A549 (cell line): ENCODE measurements around the gene FCSK. TPM values are rescaled to one million over a fixed set of nuclear protein-coding genes. Genes with fewer than 3 reads are reported as not detected.
A peak's percentile ranks its signal among the peaks of the same experiment; 100 is the strongest.

Source experiments
- ATAC-seq, 2 experiments: fragments of 200-7000 bp in 1 of 2; fragments of >200 bp in 1 of 2; cut with Nextera tagmentation in 1 of 2; cut with Tn5 transposase in 1 of 2; 3 replicates each; pipeline versions ENCODE4 v1.8.0 to v1.9.1; 2018 to 2020; ENCODE audit warnings: mild to moderate bottlenecking in 1 of 2, moderate library complexity in 1 of 2
- CTCF ChIA-PET: fragments of 300-600 bp; sonication (Branson Sonifier 250); formaldehyde crosslinking; extraction: SDS; loops from one replicate; lab custom pipeline; 2021; ENCODE audit warnings: antibody characterized with exemption, inconsistent platforms; lab: Yijun Ruan, JAX
- POLR2A ChIA-PET: fragments of 350-600 bp; formaldehyde crosslinking; extraction: SDS; loops from one replicate; lab custom pipeline; 2021; ENCODE audit warnings: antibody characterized with exemption, inconsistent platforms; lab: Yijun Ruan, JAX
- DNase-seq, 2 experiments: peaks; one replicate each; pipeline versions ENCODE4 v3.0.0 to v3.0.0-alpha.2; 2011 to 2016; ENCODE audit warnings: low read depth in 1 of 2, low spot score in 1 of 2
- FAIRE-seq: peaks from 2 replicates; lab custom pipeline; 2011; peaks lifted over from hg19 to GRCh38; lab: Jason Lieb, UNC
- H3K27ac ChIP-seq, 2 experiments: fragments of >200 bp; sonication (Bioruptor Twin); formaldehyde crosslinking; 3 replicates each; pipeline ENCODE4 v1.5.1; 2016 to 2017
- H3K4me1 ChIP-seq: fragments of >200 bp; sonication (Bioruptor Twin); formaldehyde crosslinking; 3 replicates; pipeline ENCODE4 v1.6.1; 2016
- H3K4me2 ChIP-seq: fragments of >200 bp; sonication (Bioruptor Twin); formaldehyde crosslinking; 3 replicates; pipeline ENCODE4 v1.6.1; 2016
- H3K4me3 ChIP-seq: fragments of >200 bp; sonication (Bioruptor Twin); formaldehyde crosslinking; 3 replicates; pipeline ENCODE4 v1.5.1; 2016
- H3K9me3 ChIP-seq: fragments of >200 bp; sonication (Bioruptor Twin); formaldehyde crosslinking; 3 replicates; pipeline ENCODE4 v1.6.1; 2016
- BHLHE40 ChIP-seq: IDR thresholded peaks from 2 replicates; pipeline ENCODE4 v1.6.1; 2012; ENCODE audit warnings: low read depth, low read length, inconsistent platforms
- CBX8 ChIP-seq: fragments of 200-600 bp; sonication (generic); IDR thresholded peaks from 2 replicates; pipeline ENCODE4 v1.6.1; 2016
- CEBPB ChIP-seq, 2 experiments: fragments of >200 bp in 1 of 2; sonication (Bioruptor Twin) in 1 of 2; formaldehyde crosslinking in 1 of 2; IDR thresholded peaks; 2 replicates each; pipeline ENCODE4 v1.6.1; 2012 to 2016
- CHD2 ChIP-seq: fragments of 150-350 bp; IDR thresholded peaks from 2 replicates; pipeline ENCODE4 v1.6.1; 2014; ENCODE audit warnings: low read length; ENCODE audit not compliant: partially characterized antibody
- E2F6 ChIP-seq: IDR thresholded peaks from 2 replicates; pipeline ENCODE4 v1.6.1; 2012; ENCODE audit warnings: low read depth, borderline replicate concordance
- EHF ChIP-seq: fragments of 250-450 bp; sonication (Bioruptor Pico); IDR thresholded peaks from 2 replicates; pipeline ENCODE4 v1.5.0; 2020; ENCODE audit warnings: mild to moderate bottlenecking
- FOSB ChIP-seq: fragments of 250-450 bp; sonication (Bioruptor Pico); IDR thresholded peaks from 2 replicates; pipeline ENCODE4 v1.5.0; 2020; ENCODE audit warnings: mild to moderate bottlenecking, moderate library complexity
- FOXS1 ChIP-seq: fragments of 250-450 bp; sonication (Bioruptor Pico); IDR thresholded peaks from 2 replicates; pipeline ENCODE4 v1.5.0; 2020; ENCODE audit warnings: mild to moderate bottlenecking, moderate library complexity
- HEYL ChIP-seq: fragments of 250-450 bp; sonication (Bioruptor Pico); IDR thresholded peaks from 2 replicates; pipeline ENCODE4 v1.8.0; 2021; ENCODE audit warnings: mild to moderate bottlenecking, moderate library complexity
- HOXB13 ChIP-seq: fragments of 250-450 bp; sonication (Bioruptor Pico); IDR thresholded peaks from 2 replicates; pipeline ENCODE4 v1.5.0; 2020; ENCODE audit warnings: low read depth, mild to moderate bottlenecking, moderate library complexity
- JUNB ChIP-seq: fragments of >200 bp; sonication (Bioruptor Twin); formaldehyde crosslinking; IDR thresholded peaks from 2 replicates; pipeline ENCODE4 v1.6.1; 2016
- KDM1A ChIP-seq: fragments of 200-600 bp; sonication (generic); IDR thresholded peaks from 2 replicates; pipeline ENCODE4 v1.6.1; 2016; ENCODE audit warnings: low read depth, mild to moderate bottlenecking
- MAZ ChIP-seq: fragments of 150-350 bp; IDR thresholded peaks from 2 replicates; pipeline ENCODE4 v1.6.1; 2014; ENCODE audit warnings: antibody characterized with exemption, low read depth, low read length, borderline replicate concordance
- MYC ChIP-seq: IDR thresholded peaks from 2 replicates; pipeline ENCODE4 v1.6.1; 2012; ENCODE audit warnings: mild to moderate bottlenecking, inconsistent platforms, low read length, improper control_type of control experiment, borderline replicate concordance
- NR3C1 ChIP-seq: fragments of >200 bp; sonication (Bioruptor Twin); formaldehyde crosslinking; IDR thresholded peaks from 3 replicates; pipeline ENCODE4 v1.6.1; 2017
- PHF8 ChIP-seq: fragments of 200-600 bp; sonication (generic); IDR thresholded peaks from 2 replicates; pipeline ENCODE4 v1.6.1; 2016; ENCODE audit warnings: low read depth, mild to moderate bottlenecking, antibody characterized with exemption, moderate library complexity, borderline replicate concordance
- POLR2AphosphoS2 ChIP-seq: conservative IDR thresholded peaks from 2 replicates; pipeline ENCODE4 v1.6.1; 2012; ENCODE audit warnings: low read length, improper control_type of control experiment, inconsistent platforms
- RAD21 ChIP-seq, 2 experiments: fragments of >200 bp in 1 of 2; sonication (Bioruptor Twin) in 1 of 2; formaldehyde crosslinking in 1 of 2; IDR thresholded peaks in 1 of 2; conservative IDR thresholded peaks in 1 of 2; 2 replicates in 1 of 2; 3 replicates in 1 of 2; pipeline ENCODE4 v1.6.1; 2012 to 2018; ENCODE audit warnings: inconsistent platforms in 1 of 2
- RCOR1 ChIP-seq: fragments of 150-350 bp; IDR thresholded peaks from 2 replicates; pipeline ENCODE4 v1.6.1; 2014; ENCODE audit warnings: antibody characterized with exemption, low read length, low read depth
- SMC3 ChIP-seq: fragments of >200 bp; sonication (Bioruptor Twin); formaldehyde crosslinking; IDR thresholded peaks from 3 replicates; pipeline ENCODE4 v1.6.1; 2018; ENCODE audit warnings: inconsistent platforms
- TFCP2L1 ChIP-seq: fragments of 250-450 bp; sonication (Bioruptor Pico); IDR thresholded peaks from 2 replicates; pipeline ENCODE4 v1.5.0; 2021; ENCODE audit warnings: mild to moderate bottlenecking
- ZNF302 ChIP-seq: fragments of 250-450 bp; sonication (Bioruptor Pico); IDR thresholded peaks from 2 replicates; pipeline ENCODE4 v1.9.0; 2021; ENCODE audit warnings: inconsistent platforms, mild to moderate bottlenecking, moderate library complexity
- WGBS: methylation state at CpG from one replicate; pipeline ENCODE4 v1.1.6; 2017; ENCODE audit errors: missing lambda C conversion rate; 5-methylcytosine and 5-hydroxymethylcytosine counted together
- polyA plus RNA-seq, 4 experiments: library from polyadenylated mRNA; depleted of rRNA in 3 of 4; stranded (reverse); fragments of >200 nt; fragmentation: RNase III in 1 of 4; extraction: RNeasy Plus Mini Kit Qiagen cat#74134 plus additional on column Dnase treatment in 1 of 4; gene quantifications; 2 replicates in 3 of 4; 3 replicates in 1 of 4; pipeline ENCODE4 v1.2.3, GENCODE V29; 2011 to 2017
- TF ChIP-seq, protein P1 (sequence below): fragments of 200-600 bp; sonication (generic); IDR thresholded peaks from 2 replicates; pipeline ENCODE4 v1.6.1; 2016; ENCODE audit warnings: antibody characterized with exemption, mild to moderate bottlenecking, moderate library complexity
- TF ChIP-seq, protein P2 (sequence below): fragments of >200 bp; sonication (Bioruptor Twin); formaldehyde crosslinking; IDR thresholded peaks from 2 replicates; pipeline ENCODE4 v1.6.1; 2016

Gene FCSK
- polyA plus RNA-seq, 2 of the 4 experiments (the other 2 are of a cell fraction) = 5.7 to 6.8 TPM

DNA sequence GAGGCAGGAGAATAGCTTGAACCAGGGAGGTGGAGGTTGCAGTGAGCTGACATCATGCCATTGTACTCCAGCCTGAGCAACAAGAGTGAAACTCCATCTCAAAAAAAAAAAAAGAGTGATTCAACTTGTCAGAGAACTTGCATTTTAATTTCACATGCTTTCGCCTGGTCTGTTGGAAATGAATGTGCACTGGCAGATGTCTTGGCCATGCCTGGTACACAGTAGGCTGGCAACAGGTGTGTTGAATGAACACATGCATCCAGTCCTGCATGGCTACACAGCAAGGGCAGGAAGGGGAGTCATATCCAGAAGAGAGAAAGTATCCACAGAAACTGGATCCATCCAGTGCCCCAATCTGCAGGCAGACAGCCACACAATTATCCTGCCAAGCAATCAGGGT is 57.4 kb downstream of the FCSK start (continued):
- TF ChIP-seq E2F6 (no peak), BHLHE40 (no peak)

GRCh38 chr16:70512456-70512855 is 58.1 kb downstream of the FCSK start:
- H3K27ac ChIP-seq = peak overlapping the region in 1 of 2 experiments; percentile 44; a peak in 1 of 6 replicates
- POLR2A ChIA-PET = no interaction called here
- H3K4me3 ChIP-seq = no peak overlapping the region
- no peak overlapping the region for H3K4me2 ChIP-seq
- WGBS = 53% methylated on average over 5 of the region's 5 CpGs
- DNase-seq (peak in 1 of 2 experiments; percentile 33), FAIRE-seq (no peak), ATAC-seq (no peak; a peak in 1 of 6 replicates)
- H3K9me3 ChIP-seq = no peaks in the 10 kb centered on the region
- H3K4me1 ChIP-seq = peaks cover 6% of the 10 kb centered on the region; the same call in 1 of the 3 replicates
- TF ChIP-seq NR3C1 (no peak), CEBPB (IDR thresholded peaks at IDR 0.05) (no peak), TFCP2L1 (CRISPR knock-in tag) (no peak), KDM1A (no peak), FOSB (CRISPR knock-in tag) (no peak), RAD21 (conservative IDR thresholded peaks at IDR 0.05 in 1 of 2, IDR thresholded peaks at IDR 0.05 in 1 of 2) (no peak), MAZ (no peak), CBX8 (no peak), SMC3 (no peak), CHD2 (no peak), HEYL (CRISPR knock-in tag) (no peak), EHF (CRISPR knock-in tag) (no peak), JUNB (no peak)
- TF ChIP-seq, protein P1, sequence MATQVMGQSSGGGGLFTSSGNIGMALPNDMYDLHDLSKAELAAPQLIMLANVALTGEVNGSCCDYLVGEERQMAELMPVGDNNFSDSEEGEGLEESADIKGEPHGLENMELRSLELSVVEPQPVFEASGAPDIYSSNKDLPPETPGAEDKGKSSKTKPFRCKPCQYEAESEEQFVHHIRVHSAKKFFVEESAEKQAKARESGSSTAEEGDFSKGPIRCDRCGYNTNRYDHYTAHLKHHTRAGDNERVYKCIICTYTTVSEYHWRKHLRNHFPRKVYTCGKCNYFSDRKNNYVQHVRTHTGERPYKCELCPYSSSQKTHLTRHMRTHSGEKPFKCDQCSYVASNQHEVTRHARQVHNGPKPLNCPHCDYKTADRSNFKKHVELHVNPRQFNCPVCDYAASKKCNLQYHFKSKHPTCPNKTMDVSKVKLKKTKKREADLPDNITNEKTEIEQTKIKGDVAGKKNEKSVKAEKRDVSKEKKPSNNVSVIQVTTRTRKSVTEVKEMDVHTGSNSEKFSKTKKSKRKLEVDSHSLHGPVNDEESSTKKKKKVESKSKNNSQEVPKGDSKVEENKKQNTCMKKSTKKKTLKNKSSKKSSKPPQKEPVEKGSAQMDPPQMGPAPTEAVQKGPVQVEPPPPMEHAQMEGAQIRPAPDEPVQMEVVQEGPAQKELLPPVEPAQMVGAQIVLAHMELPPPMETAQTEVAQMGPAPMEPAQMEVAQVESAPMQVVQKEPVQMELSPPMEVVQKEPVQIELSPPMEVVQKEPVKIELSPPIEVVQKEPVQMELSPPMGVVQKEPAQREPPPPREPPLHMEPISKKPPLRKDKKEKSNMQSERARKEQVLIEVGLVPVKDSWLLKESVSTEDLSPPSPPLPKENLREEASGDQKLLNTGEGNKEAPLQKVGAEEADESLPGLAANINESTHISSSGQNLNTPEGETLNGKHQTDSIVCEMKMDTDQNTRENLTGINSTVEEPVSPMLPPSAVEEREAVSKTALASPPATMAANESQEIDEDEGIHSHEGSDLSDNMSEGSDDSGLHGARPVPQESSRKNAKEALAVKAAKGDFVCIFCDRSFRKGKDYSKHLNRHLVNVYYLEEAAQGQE = no peak
- CTCF ChIA-PET = interaction anchor here (0.8 kb wide), 1 partner anchor 12 kb away, joined by 3 read pairs; no protein-coding TSS in a partner anchor

DNA sequence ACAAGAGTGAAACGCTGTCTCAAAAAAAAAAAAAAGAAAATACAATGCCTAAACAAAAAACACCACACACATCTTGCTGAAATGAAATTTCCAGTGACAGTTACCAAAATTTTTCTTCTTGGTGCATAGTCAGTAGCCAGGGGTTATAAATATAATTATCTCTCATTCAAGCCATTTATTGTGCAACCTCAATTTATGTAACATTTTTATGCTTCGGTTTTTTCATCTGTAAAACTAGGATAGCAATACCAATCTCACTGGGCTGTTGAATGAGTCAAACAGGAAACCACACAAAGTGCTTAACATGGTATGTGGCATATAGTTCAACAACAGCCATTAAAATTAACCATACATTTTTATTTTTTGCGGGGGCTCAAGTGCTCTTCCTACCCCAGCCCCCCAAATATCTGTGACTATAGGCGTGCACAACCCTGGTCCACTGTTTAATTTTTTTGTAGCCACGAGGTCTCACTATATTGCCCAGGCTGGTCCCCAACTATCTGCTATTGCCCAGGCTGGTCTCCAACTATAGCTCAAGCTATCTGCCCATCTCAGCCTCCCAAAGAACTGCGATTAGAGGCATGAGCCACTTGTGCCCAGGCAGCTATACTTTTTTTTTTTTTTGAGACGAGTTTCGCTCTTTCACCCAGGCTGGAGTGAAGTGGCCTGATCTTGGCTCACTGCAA is 66.4 kb downstream of the FCSK start:
- no peak for DNase-seq
- no peak for ATAC-seq
- Histone ChIP-seq H3K27ac (no peak overlapping the region), H3K4me1 (peaks cover 15% of the 10 kb centered on the region), H3K4me3 (no peak overlapping the region), H3K4me2 (no peak overlapping the region), H3K9me3 (no peaks in the 10 kb centered on the region)
- ChIA-PET CTCF (interaction anchor here (0.9 to 1.6 kb wide), 2 partner anchors 11 to 26 kb away, joined by 3 read pairs; no protein-coding TSS in a partner anchor), POLR2A (no interaction called here)
- 92% methylated on average over 8 of the region's 8 CpGs for WGBS
- no peak for FAIRE-seq
- TF ChIP-seq NR3C1 = no peak
- no peak for TF ChIP-seq PHF8
- no peak for TF ChIP-seq FOXS1
- no peak for TF ChIP-seq ZNF302
- TF ChIP-seq MYC = no peak
- TF ChIP-seq HOXB13 (CRISPR knock-in tag) = no peak
- TF ChIP-seq, protein P2, sequence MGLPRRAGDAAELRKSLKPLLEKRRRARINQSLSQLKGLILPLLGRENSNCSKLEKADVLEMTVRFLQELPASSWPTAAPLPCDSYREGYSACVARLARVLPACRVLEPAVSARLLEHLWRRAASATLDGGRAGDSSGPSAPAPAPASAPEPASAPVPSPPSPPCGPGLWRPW = no peak
- TF ChIP-seq POLR2AphosphoS2 = no peak
- TF ChIP-seq RCOR1 = no peak
- TF ChIP-seq RAD21 (conservative IDR thresholded peaks at IDR 0.05 in 1 of 2, IDR thresholded peaks at IDR 0.05 in 1 of 2) = no peak
